GM21381 (cell line): ENCODE results near the gene AGBL4.

Source experiments
- ATAC-seq: cut with Tn5 transposase; IDR thresholded peaks from one replicate; pipeline ENCODE4 v1.9.1; 2021; ENCODE audit warnings: mild to moderate bottlenecking, moderate library complexity; ENCODE audit not compliant: unreplicated experiment

Gene AGBL4

DNA sequence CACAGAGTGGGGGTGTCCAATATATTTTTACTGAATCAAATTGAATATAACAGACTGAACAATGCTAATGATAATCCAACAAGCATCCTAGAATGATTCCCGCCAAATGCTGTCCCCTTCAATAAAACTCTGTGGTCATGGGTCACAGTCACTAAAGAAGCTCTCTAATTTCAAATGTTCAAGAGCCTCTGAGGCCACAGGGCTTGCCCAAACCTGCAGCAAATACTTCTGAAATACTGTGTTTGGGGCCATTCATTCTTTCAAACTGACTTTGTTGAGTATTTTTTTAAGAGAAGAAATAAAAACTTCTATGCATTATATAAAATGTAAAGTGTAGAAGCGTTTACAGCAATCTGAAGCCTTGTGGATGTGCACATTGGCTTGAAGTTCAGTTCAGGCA is 1239.5 kb downstream of the AGBL4 start:
- no peak for ATAC-seq

DNA sequence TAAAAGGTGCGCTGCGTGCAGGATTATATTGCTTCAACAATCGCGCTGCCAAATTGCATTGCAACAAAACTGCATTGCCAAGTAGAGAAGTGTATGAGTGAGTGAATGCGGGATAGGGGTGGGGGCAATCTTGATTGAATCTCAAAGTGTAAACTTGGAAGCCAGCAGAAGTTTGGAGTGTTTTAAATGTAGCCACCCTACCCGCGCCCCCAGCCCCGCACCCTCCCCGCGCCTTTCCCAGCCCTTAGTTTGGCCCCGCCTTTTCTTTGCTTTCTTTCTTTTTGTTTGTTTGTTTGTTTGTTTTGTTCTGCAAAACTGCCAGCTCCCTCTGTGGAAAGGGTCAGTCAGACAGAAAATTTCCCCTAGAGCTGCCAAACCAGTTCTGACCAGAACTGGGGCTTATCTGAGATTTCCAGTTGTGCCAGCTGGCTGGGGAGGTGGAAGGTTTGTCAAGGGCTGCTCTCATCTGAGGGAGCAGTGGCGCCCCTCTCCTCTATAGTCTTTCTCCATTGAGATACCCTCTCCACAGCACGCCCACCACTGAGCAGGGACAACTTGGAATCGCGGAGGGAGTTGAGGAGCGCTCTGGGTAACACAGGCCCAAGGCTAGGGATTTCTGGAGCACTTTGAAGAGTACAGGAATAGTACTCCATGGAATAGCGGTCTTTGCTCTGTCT is 1246.4 kb downstream of the AGBL4 start:
- ATAC-seq = no peak

DNA sequence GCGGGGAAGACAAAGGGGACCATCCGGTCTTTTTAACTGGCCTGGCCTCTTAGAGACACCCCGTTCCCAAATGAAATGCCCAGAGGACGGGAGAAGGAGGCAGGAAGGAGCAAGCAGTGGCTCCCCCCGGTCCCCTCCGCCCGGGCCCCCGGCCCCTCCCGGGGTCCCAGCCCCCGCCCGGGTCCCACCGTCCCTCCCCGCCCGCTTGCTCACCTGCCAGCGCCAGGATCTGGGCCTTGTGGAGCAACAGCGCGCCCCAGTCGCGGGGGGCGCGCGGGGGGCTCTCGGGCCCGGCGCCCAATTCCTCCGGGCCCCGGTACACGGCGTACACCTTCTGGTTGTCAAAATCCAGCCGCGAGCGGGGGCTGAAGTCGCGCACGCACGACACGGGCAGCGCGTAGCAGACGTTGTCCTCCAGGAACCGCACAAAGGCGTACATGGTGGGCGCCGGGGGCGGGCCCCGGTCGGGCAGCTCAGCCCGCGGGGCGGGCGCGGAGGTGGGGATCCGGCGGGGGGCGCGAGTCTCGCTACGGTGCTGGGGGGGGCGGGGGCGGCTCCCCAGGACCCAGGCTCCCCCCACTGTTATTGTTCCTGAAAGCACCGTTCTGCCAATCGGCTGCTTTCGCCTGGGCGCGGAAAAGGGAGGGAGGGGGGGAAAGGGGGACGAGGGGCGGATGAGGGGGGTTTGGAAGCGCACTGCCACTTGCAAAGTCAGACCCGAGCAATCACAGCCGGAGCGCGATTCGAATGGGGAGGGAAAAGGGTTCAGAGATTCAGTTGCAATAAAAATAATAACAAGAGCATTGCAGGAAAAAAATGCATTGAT is 1247.1 kb downstream of the AGBL4 start, which contains the start of gene BEND5:
TSS of gene BEND5 (minus strand) at position 499 of the 826 bp plus-strand sequence. CDS start at position 439, 60 bp downstream.
- no peak for ATAC-seq

DNA sequence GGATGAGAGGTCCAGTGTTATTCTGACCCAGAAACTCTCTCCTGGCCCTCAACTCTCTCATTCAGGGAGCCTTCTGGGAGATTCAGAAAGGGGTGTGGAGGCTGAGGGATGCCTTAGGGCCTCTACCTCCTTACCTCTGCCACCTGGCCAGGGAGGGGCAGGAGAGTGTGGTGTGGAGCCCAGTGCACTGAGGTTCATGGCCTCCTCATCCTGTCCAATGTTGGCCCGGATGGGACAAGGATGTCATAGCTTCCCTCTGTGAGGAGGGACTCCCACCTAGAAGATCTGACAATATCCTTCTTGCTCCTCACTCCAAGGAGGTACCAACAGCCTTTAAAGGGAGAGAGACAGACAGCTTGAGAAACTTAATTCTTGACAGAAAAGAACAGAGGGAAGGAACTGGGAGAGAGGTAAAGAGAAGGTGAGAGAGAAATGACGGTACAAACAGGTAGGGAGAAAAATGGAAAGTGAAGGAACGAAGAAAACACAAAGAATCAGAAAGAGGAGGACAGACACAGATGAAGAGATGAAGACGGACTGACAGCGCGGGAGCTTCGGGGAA is 1247.8 kb downstream of the AGBL4 start:
- ATAC-seq = no peak

DNA sequence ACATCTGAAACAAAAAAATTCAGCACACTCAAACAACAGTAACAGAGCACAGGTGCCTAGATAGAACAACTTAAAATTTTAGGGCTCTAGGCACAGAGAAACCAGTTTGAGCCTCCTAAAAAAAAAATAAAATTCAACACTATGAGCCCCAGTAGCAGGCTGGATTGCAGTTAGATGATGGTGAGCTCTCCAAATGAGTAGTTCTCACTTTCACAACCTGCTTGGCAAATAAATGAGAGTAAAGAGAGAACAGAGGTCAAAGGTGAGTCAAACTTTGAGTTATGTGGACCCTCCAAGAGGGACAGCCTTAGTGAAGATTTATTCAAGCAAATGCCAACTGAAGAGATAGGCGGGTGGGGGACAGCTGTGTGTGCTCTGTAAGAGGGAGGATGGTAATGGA is 1250.6 kb downstream of the AGBL4 start:
- peak; percentile 48 for ATAC-seq

DNA sequence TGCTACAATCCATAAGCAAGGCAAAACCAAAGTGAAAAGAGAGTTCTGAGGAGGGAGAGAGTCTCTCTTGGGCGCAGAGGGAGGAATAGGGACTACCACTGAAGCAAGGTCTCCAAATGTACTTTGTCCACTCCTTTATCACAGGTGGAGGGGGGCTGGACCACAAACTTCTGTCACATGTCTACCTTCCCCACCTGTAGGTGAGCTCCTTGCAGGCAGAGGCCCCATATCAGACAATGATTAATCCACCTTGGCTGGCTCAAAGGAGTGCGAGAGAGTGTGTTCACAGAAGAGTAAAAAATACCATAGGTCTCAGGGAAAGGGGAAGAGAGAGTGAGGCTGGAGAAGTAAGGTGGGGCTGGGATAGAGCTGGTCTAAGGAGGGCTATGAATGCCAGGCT is 1251.5 kb downstream of the AGBL4 start:
- no peak for ATAC-seq

DNA sequence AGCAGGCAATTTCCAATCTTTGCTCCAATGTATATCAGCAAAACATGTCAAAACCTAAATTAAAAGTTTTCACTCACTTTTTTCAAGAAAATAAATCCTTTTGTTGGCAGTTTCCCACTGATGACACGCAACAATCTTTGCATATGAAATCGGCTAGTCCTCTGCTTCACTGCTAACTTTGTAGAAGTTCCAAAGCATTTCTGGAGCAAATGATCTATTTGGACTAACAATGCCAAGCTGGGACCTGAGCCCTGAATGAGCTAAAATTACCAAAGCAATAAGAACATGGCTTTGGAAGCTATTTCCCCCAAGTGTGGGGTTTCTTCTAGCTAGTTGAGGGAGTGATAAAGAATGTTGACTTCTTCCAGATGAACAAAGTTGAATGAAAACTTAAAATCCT is 1252.2 kb downstream of the AGBL4 start:
- no peak for ATAC-seq

DNA sequence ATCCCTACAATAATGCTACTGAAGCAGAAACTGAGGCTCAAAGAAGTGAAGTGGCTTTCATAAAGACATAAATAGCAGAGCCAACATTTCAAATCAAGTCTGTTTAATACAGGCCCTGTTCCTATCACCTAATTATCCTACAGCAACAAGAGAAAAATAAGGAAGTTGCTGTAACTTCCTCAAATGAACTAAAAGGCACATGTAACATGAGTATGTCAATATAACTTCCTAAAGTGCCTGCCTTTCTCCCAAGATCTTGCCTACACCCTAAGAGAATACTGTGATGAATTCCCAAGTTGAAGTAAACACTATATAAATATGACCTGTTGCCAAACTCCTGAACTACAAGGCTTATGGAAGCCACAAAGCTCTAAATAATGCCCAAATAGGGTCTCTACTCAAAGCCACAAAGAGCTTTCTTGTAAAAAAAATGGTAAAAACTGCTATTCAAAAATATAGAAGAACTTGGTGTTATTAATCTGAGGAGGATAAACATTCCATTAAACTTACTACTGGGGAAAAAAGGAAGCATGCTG is 1255.7 kb downstream of the AGBL4 start:
- ATAC-seq = no peak

DNA sequence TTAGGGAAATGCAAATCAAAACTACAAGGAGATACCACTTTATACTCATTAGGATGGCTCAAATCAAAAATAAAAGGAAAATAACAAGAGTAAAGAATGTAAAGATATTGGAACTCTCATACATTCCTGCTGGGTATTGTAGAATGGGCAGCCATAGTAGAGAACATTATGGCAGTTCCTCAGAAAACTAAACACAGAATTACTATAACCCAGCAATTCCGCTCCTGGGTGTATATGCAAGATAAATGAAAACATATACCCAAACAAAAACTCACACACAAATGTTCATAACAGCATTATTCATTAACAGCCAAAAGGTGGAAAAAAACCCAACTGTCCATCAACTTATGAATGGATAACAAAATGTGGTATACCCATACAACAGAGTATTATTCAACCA is 1258.4 kb downstream of the AGBL4 start:
- no peak for ATAC-seq

DNA sequence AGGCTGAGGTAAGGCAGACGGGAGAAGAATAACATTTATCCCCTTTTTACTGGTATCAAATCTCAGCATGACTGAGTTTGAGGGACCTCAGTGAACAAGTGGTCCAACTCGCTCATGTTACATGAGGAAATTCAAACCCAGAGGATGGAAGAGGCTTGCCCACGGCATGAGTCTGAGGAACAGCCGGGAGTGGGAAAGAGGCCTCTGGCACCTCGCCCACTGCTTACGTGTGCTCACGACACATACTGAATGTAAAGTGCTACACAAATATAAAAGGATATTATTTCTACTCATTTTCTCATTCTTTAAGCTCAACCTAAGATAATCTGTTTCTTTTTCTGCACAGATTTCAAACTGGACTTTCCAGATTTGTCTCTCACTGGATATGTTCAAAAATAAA is 1261.8 kb downstream of the AGBL4 start:
- ATAC-seq = no peak

DNA sequence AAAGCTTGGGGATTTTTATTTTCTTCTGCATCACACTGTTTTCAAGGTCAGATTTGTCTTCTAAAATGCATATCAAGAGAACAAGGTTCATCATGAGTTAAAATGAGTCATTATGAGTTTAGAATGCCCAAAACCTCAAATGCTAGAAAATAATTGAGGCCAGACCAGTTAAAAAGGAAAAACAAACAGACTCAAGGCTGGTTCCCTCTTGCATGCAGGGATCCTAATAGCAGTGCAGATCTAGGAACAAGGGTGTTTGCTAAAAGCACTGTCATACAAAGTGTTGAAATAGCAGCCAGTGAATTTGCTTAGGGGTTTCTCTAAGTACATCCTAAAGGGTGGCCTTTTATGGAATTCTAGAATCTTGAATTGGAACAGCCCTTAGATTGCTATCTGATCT is 1262.3 kb downstream of the AGBL4 start:
- ATAC-seq = no peak

DNA sequence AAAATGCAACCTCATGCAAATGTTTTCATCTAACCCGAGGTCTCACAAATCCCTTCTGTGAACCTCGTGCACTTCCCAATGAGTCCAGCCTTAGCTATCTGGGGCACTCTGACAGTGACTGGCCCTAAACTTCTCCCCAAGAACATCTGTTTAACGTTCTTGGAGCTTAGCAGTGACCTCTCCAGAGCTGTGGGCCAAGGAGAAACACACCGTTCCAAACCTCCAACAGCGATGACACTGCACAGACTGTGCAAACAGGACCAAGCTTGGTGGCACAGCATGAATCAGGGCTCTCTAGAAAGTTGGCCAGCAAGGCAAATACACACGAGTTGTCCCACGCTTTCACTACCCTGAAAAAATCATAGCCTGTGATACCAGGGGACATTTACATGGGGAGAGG is 1262.9 kb downstream of the AGBL4 start:
- no peak for ATAC-seq

DNA sequence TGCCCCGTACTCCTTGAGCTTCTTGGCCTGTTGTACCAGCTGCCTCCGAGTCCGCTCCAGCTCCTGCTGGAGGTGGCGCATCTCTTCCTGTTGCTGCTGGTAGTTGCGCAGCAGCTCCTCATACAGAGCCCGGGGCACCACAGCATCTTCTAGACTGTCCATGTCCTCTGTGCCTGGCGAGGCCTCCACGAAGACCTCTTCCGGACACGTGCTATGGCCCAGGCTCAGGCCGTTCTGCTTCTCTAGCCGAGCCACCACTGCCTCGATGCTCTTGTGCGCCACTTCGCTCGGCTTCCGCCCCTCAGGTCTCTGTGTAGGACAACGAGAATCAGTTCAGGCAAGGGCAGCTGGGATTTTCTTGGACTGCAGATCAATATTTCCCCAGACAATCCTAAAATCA is 1264.8 kb downstream of the AGBL4 start:
- ATAC-seq = no peak

DNA sequence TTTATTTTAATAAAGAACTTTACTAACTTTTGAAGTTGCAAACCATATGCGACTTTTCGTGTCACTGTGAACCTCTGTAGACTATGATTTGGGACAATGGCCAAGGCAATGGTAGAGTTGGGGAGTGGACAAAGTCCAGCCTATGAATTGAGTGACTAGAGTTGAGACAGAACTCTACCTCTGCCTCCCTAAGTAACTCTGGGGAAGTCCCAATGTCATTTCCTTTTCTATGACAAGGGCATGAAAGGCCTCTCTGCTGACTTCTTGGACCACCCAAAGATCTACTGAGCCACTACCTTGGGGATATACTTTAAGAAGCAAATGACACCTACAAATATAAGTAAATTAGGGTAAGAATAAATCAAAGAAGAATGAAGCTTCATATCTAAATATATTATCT is 1266.4 kb downstream of the AGBL4 start:
- no peak for ATAC-seq

DNA sequence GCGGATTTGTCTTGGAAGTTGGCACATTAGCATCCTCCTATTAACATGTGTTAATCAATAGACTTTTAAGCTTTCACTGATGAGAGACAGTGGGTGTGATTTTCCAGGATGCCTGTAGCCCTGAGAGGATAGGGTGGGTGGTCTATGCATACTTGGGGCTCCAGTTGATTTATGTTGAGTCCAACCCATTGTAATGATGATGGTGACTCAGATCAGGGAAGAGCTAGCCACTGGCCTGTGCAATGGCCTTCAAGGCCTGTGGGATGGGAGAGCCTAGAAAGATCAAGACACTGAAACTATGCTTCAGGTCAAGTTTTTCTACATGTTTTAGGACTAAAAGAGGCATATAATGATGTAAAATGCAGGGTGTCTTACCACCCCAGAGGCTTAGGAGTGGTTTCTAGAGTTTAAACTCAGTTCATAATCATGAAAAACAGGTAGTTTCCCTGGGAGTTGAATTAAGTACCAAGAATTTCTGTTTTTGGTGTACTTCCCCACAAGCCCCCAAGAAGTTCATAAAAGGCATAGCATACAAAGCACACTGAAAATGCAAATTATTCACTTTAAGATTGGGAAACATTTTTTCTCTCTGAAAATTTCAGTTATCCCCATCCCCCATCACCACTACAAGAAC is 1267.0 kb downstream of the AGBL4 start:
- no peak for ATAC-seq

DNA sequence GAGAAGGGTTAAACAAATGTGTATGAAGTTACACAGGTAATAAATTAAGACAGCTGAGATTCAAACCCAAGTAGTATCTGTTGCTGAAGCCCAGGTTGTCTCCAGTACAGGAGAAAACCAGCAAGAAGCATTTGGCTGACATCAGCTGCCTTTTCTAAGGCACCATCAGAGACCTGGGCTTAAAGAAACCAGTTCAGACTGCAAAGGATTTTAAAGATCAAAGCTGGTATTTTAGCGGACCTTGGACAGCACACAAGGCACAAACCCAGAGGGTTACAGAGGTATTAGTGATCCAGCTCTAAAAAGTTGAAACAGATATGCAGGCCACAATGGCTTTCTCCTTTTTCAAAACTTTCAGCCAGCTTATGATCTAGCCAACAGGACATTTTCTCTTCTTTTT is 1270.5 kb downstream of the AGBL4 start:
- no peak for ATAC-seq

DNA sequence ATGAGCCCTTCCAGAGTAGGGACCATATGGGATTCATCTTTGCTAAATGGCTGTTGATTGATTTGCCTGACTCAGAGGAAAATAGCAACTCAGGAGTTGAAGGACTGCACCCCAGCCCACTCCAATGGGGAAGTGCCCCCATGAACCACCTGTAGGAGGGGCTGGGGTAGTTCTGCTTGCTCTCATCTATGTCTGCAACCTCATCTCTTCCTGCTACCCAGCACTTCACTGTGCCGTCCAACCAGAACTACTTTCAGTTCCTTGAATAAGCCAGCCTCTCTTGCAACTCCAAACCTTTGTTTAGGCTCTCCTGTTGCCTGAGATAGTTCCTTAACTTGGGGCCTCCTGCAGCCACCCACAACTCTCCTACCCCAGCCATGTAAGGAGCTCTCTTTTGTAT is 1273.6 kb downstream of the AGBL4 start:
- peak; percentile 91 for ATAC-seq

DNA sequence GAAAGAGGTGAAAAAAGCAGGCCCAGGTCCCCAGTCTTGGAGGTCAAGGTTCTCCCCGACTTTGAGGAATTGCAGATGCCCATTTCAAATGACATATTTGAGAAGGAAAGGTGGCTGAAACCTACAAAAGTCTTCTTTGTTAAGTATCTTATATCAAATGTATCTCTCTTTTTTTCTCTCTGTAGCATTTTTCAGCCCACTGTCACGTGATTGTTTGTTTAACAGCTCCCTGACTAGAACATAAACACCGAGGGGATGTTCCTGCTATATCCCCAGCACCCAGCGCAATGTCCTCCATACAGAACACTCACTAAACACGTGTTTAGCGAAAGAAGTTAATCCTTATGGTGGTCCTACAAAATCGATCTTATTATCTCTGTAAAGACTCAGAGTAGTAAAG is 1274.7 kb downstream of the AGBL4 start:
- no peak for ATAC-seq

DNA sequence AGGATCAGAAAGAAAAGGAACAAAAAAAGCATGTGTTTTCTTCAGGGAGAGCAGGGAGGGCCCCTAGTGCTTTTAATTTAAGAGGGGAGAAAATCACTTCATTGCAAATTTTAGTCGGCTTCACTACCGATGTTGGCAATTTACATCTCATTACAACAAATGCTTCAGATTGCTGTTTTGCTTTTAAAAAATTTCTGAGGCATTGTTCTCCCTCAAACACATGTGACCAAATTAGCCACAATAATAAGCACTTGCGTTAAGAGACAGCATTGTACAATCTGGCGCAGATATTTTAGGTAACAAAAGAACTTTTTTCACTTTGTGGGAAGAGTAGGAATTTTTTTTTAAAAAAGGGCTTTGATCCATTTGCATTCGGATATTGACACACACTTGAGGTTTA is 1276.8 kb downstream of the AGBL4 start:
- no peak for ATAC-seq

DNA sequence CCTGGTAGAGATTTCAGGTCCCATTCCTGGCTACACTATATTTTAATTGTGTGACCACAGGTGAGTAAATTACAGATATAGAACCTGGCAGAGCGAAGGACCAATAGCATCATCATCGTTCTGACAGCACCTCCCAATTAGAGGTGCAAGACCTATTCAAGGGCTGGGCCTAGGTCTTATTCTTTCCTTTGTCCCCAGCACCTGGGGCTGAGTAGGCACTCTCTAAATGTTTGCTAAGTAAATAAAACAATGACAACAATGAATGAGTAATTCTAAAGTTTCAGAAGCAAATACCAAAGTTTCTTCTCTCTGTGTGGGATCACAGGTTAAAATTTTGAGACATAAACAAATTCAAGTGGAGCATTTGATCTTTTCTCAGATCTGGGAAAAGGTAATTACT is 1279.7 kb downstream of the AGBL4 start:
- ATAC-seq = no peak

DNA sequence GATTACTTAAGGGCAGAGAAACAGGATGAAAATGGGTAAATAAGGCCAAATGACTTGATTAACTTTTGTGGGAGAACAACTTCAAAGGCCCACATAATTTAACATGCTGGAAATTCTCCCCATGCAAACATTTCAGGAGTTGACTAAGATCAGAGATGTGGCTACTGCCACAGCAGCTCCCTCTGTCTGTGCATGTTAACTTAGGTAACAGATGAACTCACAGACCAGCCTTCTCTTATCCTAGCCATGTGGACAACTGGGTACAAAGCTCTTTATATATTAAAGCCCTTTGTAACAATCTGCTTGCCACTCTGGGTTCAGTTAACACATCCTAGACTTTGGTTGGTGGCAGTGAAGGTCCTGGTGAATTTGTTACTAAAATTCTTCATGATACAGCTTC is 1280.3 kb downstream of the AGBL4 start:
- ATAC-seq = no peak
